ENCODE data around the gene GINS2.

GRCh38 chr16:85681255-85681654, 7.5 kb downstream of the GINS2 start:
- TF ChIP-seq CTCF (conservative IDR thresholded peaks at IDR 0.05 in 1 of 2, IDR thresholded peaks at IDR 0.05 in 1 of 2; ENCODE audit: low read depth in 1 of 2, low read length in 2 of 2) (no peak), EZH2 (IDR thresholded peaks at IDR 0.05; ENCODE audit: low read length, missing control alignments) (no peak)

All from fibroblast of lung (primary cell).